Heart left ventricle (tissue), 13 donors: ENCODE results near the gene ACOT4.

ENCODE experiments used
- POLR2A ChIP-seq, 2 donors: fragments of 450-650 bp; IDR thresholded peaks; one replicate each; pipeline ENCODE4 v1.6.1; 2017; ENCODE audit warnings: antibody characterized with exemption in 2 of 2, mild to moderate bottlenecking in 2 of 2, moderate library complexity in 2 of 2
- TF ChIP-seq, protein P1 (sequence below), 12 donors: fragments of 200-600 bp; sonication (generic) in 4 of 12; IDR thresholded peaks; one replicate each; pipeline versions ENCODE4 v1.5.0 to v1.8.0; 2018 to 2022; ENCODE audit warnings: antibody characterized with exemption in 12 of 12, mild to moderate bottlenecking in 5 of 12
- donor health status: ischemic (EF 13 %, LVEDD 7.1; RV severe dilation, severe dysfunction).
- donor health status: DM: no; HTN: yes; CAD: no.
- donor health status: DM: no; HTN: no; CAD: no.
- donor health status: ischemic (EF 25% LVEDD 6.9; RV normal size, moderate dysfunction).
- donor health status: ischemic (EF 25% LVEDD 5.7; RV mildly dilated, moderate dysfunction).
- donor health status: ischemic (EF 35%, LVEDD 5.7; RV mildly dilated, moderate dysfunction).
- donor health status: nonischemic (EF 11% LVEDD 7.7; RV severe dilation, severe dysfunction).
- donor health status: DM: yes; HTN: yes; CAD: no.
- donor health status: PGD.
- donor health status: ischemic (EF 29% LVEDD 5.4; RV normal size, mild dysfunction).
- donor health status: nonischemic (EF 23%, LVEDD 6.1; RV moderate dilation, normal function).

DNA sequence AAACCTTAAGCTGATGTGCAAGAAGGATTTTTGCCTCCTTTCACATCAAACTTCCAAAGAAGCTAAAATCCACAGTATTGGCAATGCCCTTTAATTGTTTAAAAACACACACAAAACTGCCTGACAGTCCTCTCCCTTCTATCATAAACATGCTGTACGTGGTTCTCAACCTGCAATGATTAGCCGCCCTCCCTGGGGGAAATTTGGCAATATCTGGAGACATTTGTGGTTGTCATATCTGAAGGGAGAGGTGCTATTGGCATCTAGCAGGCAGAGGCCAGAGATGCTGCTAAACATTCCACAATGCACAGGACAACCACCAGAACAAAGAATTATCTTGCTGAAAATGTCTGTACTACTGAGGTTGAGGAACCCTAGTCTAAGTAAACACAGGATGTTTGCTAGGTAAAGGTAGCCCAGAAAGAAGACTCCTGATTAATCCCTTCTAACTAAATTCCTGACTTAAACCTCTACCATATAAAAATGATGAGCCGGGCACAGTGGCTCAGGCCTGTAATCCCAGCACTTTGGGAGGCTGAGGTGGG is 21.8 kb downstream of the ACOT4 start:
- TF ChIP-seq, protein P1, sequence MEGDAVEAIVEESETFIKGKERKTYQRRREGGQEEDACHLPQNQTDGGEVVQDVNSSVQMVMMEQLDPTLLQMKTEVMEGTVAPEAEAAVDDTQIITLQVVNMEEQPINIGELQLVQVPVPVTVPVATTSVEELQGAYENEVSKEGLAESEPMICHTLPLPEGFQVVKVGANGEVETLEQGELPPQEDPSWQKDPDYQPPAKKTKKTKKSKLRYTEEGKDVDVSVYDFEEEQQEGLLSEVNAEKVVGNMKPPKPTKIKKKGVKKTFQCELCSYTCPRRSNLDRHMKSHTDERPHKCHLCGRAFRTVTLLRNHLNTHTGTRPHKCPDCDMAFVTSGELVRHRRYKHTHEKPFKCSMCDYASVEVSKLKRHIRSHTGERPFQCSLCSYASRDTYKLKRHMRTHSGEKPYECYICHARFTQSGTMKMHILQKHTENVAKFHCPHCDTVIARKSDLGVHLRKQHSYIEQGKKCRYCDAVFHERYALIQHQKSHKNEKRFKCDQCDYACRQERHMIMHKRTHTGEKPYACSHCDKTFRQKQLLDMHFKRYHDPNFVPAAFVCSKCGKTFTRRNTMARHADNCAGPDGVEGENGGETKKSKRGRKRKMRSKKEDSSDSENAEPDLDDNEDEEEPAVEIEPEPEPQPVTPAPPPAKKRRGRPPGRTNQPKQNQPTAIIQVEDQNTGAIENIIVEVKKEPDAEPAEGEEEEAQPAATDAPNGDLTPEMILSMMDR (IDR thresholded peaks at IDR 0.05) = no peak
- TF ChIP-seq POLR2A (IDR thresholded peaks at IDR 0.05) = no peak
